Loucy (cell line): ENCODE results near the gene SLC39A5.

Experiments used
- EZH2phosphoT487 ChIP-seq: fragments of 200-600 bp; IDR thresholded peaks from 2 replicates; pipeline ENCODE4 v1.6.1; 2018; ENCODE audit warnings: antibody characterized with exemption, mild to moderate bottlenecking, moderate library complexity, borderline replicate concordance
- TF ChIP-seq, protein P1 (sequence below): fragments of 200-600 bp; sonication (generic); conservative IDR thresholded peaks from 2 replicates; pipeline ENCODE4 v1.5.1; 2014; ENCODE audit warnings: mild to moderate bottlenecking, antibody characterized with exemption, low read length

DNA sequence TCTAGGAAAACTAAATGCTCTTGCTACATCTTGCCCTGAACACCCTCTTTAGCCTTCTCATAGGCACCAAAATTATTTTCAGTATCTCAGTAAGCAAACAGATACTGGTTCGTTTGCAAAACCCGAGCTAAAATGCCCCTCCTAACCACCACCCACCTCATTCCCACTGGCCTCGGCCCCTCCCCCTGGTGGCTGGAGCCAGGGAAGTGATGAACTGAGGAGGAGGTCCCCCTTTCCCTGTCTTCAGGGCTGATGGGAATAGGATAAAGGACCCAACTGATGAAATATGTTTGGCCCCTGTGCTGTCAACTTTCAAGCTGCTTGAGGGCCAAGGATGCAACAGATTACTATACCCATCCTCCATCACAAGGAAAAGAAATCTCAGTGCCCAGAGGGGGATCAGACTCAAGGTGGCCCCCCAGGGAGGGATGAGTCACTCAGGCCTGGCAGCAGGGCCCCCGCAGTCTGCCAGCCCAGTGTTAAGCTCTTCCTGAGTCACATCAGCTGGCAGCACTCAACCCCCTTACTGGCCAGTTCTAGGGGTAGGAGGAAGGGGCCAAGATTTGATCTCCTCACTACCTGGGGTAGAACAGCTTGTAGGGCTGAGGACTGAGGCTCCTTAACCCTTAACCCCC is 26.6 kb downstream of the SLC39A5 start:
- TF ChIP-seq, protein P1, sequence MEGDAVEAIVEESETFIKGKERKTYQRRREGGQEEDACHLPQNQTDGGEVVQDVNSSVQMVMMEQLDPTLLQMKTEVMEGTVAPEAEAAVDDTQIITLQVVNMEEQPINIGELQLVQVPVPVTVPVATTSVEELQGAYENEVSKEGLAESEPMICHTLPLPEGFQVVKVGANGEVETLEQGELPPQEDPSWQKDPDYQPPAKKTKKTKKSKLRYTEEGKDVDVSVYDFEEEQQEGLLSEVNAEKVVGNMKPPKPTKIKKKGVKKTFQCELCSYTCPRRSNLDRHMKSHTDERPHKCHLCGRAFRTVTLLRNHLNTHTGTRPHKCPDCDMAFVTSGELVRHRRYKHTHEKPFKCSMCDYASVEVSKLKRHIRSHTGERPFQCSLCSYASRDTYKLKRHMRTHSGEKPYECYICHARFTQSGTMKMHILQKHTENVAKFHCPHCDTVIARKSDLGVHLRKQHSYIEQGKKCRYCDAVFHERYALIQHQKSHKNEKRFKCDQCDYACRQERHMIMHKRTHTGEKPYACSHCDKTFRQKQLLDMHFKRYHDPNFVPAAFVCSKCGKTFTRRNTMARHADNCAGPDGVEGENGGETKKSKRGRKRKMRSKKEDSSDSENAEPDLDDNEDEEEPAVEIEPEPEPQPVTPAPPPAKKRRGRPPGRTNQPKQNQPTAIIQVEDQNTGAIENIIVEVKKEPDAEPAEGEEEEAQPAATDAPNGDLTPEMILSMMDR: no peak
- no peak for TF ChIP-seq EZH2phosphoT487
